ENCODE results near the gene ADGRB3. TPM values are rescaled to one million over a fixed set of nuclear protein-coding genes. Genes with fewer than 3 reads are reported as not detected.

Gene ADGRB3
- total and polyA plus RNA-seq, 2 donors from 2014 or later, result 0.26 to 2.2 TPM

- intact Hi-C loops (cut with DNase I), result no loop called here
Measured at GRCh38 chr6:68695403-68695802, 60.3 kb downstream of the ADGRB3 start.

GRCh38 chr6:68695838-68696237 is 60.8 kb downstream of the ADGRB3 start:
- DNase-seq (no peak), FAIRE-seq (no peak)
- H3K9ac ChIP-seq (ENCODE audit: low read length in 3 of 3), result no peak overlapping the region
- H3K27me3 ChIP-seq (ENCODE audit: control insufficient read depth, insufficient read depth, low read length), result no peaks in the 10 kb centered on the region
- TF ChIP-seq CTCF (IDR thresholded peaks at IDR 0.05; ENCODE audit: borderline replicate concordance, extremely low read depth, insufficient read depth), result no peak
- no peaks in the 10 kb centered on the region for H3K4me1 ChIP-seq (ENCODE audit: control insufficient read depth in 2 of 3, insufficient read depth in 2 of 3, low read depth in 1 of 3, low read length in 3 of 3)
- H3K27ac ChIP-seq (ENCODE audit: low read depth in 2 of 2, low read length in 2 of 2), result no peak overlapping the region
- intact Hi-C loops (cut with DNase I), result no loop called here
- no peaks in the 10 kb centered on the region for H3K9me3 ChIP-seq (ENCODE audit: control insufficient read depth in 2 of 3, insufficient read depth in 1 of 3, low read length in 3 of 3)
- no peaks in the 10 kb centered on the region for H3K36me3 ChIP-seq (ENCODE audit: control insufficient read depth in 2 of 3, insufficient read depth in 3 of 3, low read length in 3 of 3)
- H3K4me3 ChIP-seq (ENCODE audit: low read length in 3 of 3), result no peak overlapping the region

More at GRCh38 chr6:68695403-68695802, 60.3 kb downstream of the ADGRB3 start:
- Histone ChIP-seq H3K4me1 (ENCODE audit: control insufficient read depth in 2 of 3, insufficient read depth in 2 of 3, low read depth in 1 of 3, low read length in 3 of 3) (no peaks in the 10 kb centered on the region), H3K27ac (ENCODE audit: low read depth in 2 of 2, low read length in 2 of 2) (no peak overlapping the region), H3K27me3 (ENCODE audit: control insufficient read depth, insufficient read depth, low read length) (no peaks in the 10 kb centered on the region), H3K36me3 (ENCODE audit: control insufficient read depth in 2 of 3, insufficient read depth in 3 of 3, low read length in 3 of 3) (no peaks in the 10 kb centered on the region), H3K9me3 (ENCODE audit: control insufficient read depth in 2 of 3, insufficient read depth in 1 of 3, low read length in 3 of 3) (no peaks in the 10 kb centered on the region), H3K4me3 (ENCODE audit: low read length in 3 of 3) (no peak overlapping the region), H3K9ac (ENCODE audit: low read length in 3 of 3) (no peak overlapping the region)
- DNase-seq, result no peak
- TF ChIP-seq CTCF (IDR thresholded peaks at IDR 0.05; ENCODE audit: borderline replicate concordance, extremely low read depth, insufficient read depth), result no peak
- FAIRE-seq, result no peak

- no peaks in the 10 kb centered on the region for H3K36me3 ChIP-seq (ENCODE audit: control insufficient read depth in 2 of 3, insufficient read depth in 3 of 3, low read length in 3 of 3)
- intact Hi-C loops (cut with DNase I), result no loop called here
- no peaks in the 10 kb centered on the region for H3K4me1 ChIP-seq (ENCODE audit: control insufficient read depth in 2 of 3, insufficient read depth in 2 of 3, low read depth in 1 of 3, low read length in 3 of 3)
- DNase-seq (no peak), FAIRE-seq (no peak)
- no peak overlapping the region for H3K9ac ChIP-seq (ENCODE audit: low read length in 3 of 3)
- no peak overlapping the region for H3K4me3 ChIP-seq (ENCODE audit: low read length in 3 of 3)
- TF ChIP-seq CTCF (IDR thresholded peaks at IDR 0.05; ENCODE audit: borderline replicate concordance, extremely low read depth, insufficient read depth), result no peak
- no peak overlapping the region for H3K27ac ChIP-seq (ENCODE audit: low read depth in 2 of 2, low read length in 2 of 2)
- H3K27me3 ChIP-seq (ENCODE audit: control insufficient read depth, insufficient read depth, low read length), result no peaks in the 10 kb centered on the region
- no peaks in the 10 kb centered on the region for H3K9me3 ChIP-seq (ENCODE audit: control insufficient read depth in 2 of 3, insufficient read depth in 1 of 3, low read length in 3 of 3)
Measured at GRCh38 chr6:68697394-68697793, 62.3 kb downstream of the ADGRB3 start.

- Histone ChIP-seq H3K9me3 (ENCODE audit: control insufficient read depth in 2 of 3, insufficient read depth in 1 of 3, low read length in 3 of 3) (no peaks in the 10 kb centered on the region), H3K4me1 (ENCODE audit: control insufficient read depth in 2 of 3, insufficient read depth in 2 of 3, low read depth in 1 of 3, low read length in 3 of 3) (no peaks in the 10 kb centered on the region), H3K27ac (ENCODE audit: low read depth in 2 of 2, low read length in 2 of 2) (no peak overlapping the region), H3K4me3 (ENCODE audit: low read length in 3 of 3) (no peak overlapping the region), H3K27me3 (ENCODE audit: control insufficient read depth, insufficient read depth, low read length) (no peaks in the 10 kb centered on the region), H3K36me3 (ENCODE audit: control insufficient read depth in 2 of 3, insufficient read depth in 3 of 3, low read length in 3 of 3) (no peaks in the 10 kb centered on the region), H3K9ac (ENCODE audit: low read length in 3 of 3) (no peak overlapping the region)
- no peak for TF ChIP-seq CTCF (IDR thresholded peaks at IDR 0.05; ENCODE audit: borderline replicate concordance, extremely low read depth, insufficient read depth)
- FAIRE-seq (no peak), DNase-seq (no peak)
- intact Hi-C loops (cut with DNase I), result no loop called here
Measured at GRCh38 chr6:68701159-68701558, 66.1 kb downstream of the ADGRB3 start.

All from kidney (tissue), 14 donors.